Endothelial cell of umbilical vein (primary cell): ENCODE data around the gene PTTG1IP. TPM values are rescaled to one million over a fixed set of nuclear protein-coding genes. Genes with fewer than 3 reads are reported as not detected.

Experiments
- BruUV-seq: library from RNA; stranded (reverse); fragments of 400-500 nt; replicated peaks from 2 replicates; lab custom pipeline; 2021; lab: Mats Ljungman, UMichigan
- CTCF ChIA-PET: fragments of 300-600, 350-600 bp; sonication (Branson Sonifier 250); formaldehyde crosslinking; loops from one replicate; lab custom pipeline; 2021; ENCODE audit warnings: antibody characterized with exemption, inconsistent platforms; lab: Charles Lee
- POLR2A ChIA-PET: fragments of 300-600, 350-600 bp; sonication (Branson Sonifier 250); formaldehyde crosslinking; loops from one replicate; lab custom pipeline; 2021; ENCODE audit warnings: antibody characterized with exemption, inconsistent platforms; lab: Charles Lee
- DNase-seq: peaks from one replicate; pipeline ENCODE4 v3.0.0-alpha.2; 2011; ENCODE audit warnings: low read depth, low spot score
- FAIRE-seq: peaks from 2 replicates; lab custom pipeline; 2011; peaks lifted over from hg19 to GRCh38; lab: Jason Lieb, UNC
- H2AFZ ChIP-seq: 2 replicates; pipeline ENCODE4 v1.6.0; 2012; ENCODE audit warnings: low read depth, low read length, control low read depth, inconsistent platforms
- H3K27ac ChIP-seq: 2 replicates; pipeline ENCODE4 v1.5.1; 2011; ENCODE audit warnings: low read depth, mild to moderate bottlenecking, control low read depth, low read length, moderate library complexity; ENCODE audit not compliant: insufficient read depth
- H3K27me3 ChIP-seq, 2 experiments: 2 replicates each; pipeline versions ENCODE4 v1.6.0 to v1.6.1; 2011; ENCODE audit warnings: low read length in 2 of 2, mixed read lengths in 1 of 2; ENCODE audit not compliant: control insufficient read depth in 2 of 2, insufficient read depth in 2 of 2
- H3K36me3 ChIP-seq, 2 experiments: 2 replicates in 1 of 2; 3 replicates in 1 of 2; pipeline ENCODE4 v1.5.1; 2011; ENCODE audit warnings: low read length in 2 of 2, mild to moderate bottlenecking in 1 of 2, moderate library complexity in 1 of 2; ENCODE audit not compliant: control insufficient read depth in 2 of 2, insufficient read depth in 2 of 2; ENCODE audit errors: extremely low read depth in 1 of 2
- H3K4me1 ChIP-seq: 3 replicates; pipeline ENCODE4 v1.5.1; 2011; ENCODE audit warnings: mild to moderate bottlenecking, low read length; ENCODE audit not compliant: control insufficient read depth, insufficient read depth; ENCODE audit errors: extremely low read depth
- H3K4me2 ChIP-seq: 2 replicates; pipeline ENCODE4 v1.6.1; 2011; ENCODE audit warnings: low read length, control low read depth, mixed read lengths; ENCODE audit not compliant: insufficient read depth
- H3K4me3 ChIP-seq, 3 experiments: fragments of 200-600 bp in 1 of 3; sonication (generic), shearing (Covaris generic) in 1 of 3; replicated peaks in 1 of 3; 2 replicates each; pipeline ENCODE4 v1.5.1; 2011 to 2016; ENCODE audit warnings: control low read depth in 3 of 3, low read length in 3 of 3, mild to moderate bottlenecking in 2 of 3, inconsistent platforms in 1 of 3, low read depth in 1 of 3, moderate library complexity in 1 of 3; ENCODE audit not compliant: insufficient read depth in 1 of 3
- H3K79me2 ChIP-seq: 2 replicates; pipeline ENCODE4 v1.6.0; 2012; ENCODE audit warnings: low read length, inconsistent platforms; ENCODE audit not compliant: control insufficient read depth, insufficient read depth
- H3K9ac ChIP-seq: replicated peaks from 2 replicates; pipeline ENCODE3; 2011; ENCODE audit warnings: low read length, control low read depth; ENCODE audit not compliant: insufficient read depth; ENCODE audit errors: extremely low read depth
- H3K9me1 ChIP-seq: replicated peaks from 3 replicates; pipeline ENCODE4 v1.6.0; 2011; ENCODE audit warnings: mild to moderate bottlenecking, low read length; ENCODE audit not compliant: control insufficient read depth, insufficient read depth; ENCODE audit errors: extremely low read depth
- H3K9me3 ChIP-seq: replicated peaks from 2 replicates; pipeline ENCODE4 v1.5.1; 2012; ENCODE audit warnings: low read length, inconsistent platforms; ENCODE audit not compliant: control insufficient read depth, insufficient read depth
- H4K20me1 ChIP-seq: replicated peaks from 2 replicates; pipeline ENCODE3; 2011; ENCODE audit warnings: mild to moderate bottlenecking, low read length; ENCODE audit not compliant: control insufficient read depth, insufficient read depth; ENCODE audit errors: extremely low read depth
- EZH2 ChIP-seq: IDR thresholded peaks from 2 replicates; pipeline ENCODE4 v1.6.1; 2012; ENCODE audit warnings: borderline replicate concordance, low read depth, mild to moderate bottlenecking, moderate library complexity, low read length, inconsistent platforms; ENCODE audit not compliant: severe bottlenecking
- FOS ChIP-seq: IDR thresholded peaks from 2 replicates; pipeline ENCODE4 v1.6.1; 2011; ENCODE audit warnings: mild to moderate bottlenecking, low read length, moderate library complexity, borderline replicate concordance; ENCODE audit not compliant: insufficient read depth
- GATA2 ChIP-seq: IDR thresholded peaks from 2 replicates; pipeline ENCODE4 v1.7.0; 2011; ENCODE audit warnings: low read depth, mild to moderate bottlenecking, moderate library complexity, mixed read lengths, low read length; ENCODE audit not compliant: insufficient read length, insufficient read depth
- JUN ChIP-seq: IDR thresholded peaks from 2 replicates; pipeline ENCODE4 v1.6.1; 2011; ENCODE audit warnings: borderline replicate concordance, low read depth; ENCODE audit not compliant: insufficient read length, insufficient read depth
- MYC ChIP-seq: IDR thresholded peaks from one replicate; pipeline ENCODE4 v1.6.1; 2011; ENCODE audit warnings: mild to moderate bottlenecking, low read depth, low read length
- POLR2A ChIP-seq: IDR thresholded peaks from 2 replicates; pipeline ENCODE4 v1.6.1; 2012; ENCODE audit warnings: low read depth, mild to moderate bottlenecking, control low read depth, low read length
- POLR2AphosphoS5 ChIP-seq: IDR thresholded peaks from 2 replicates; pipeline ENCODE4 v1.6.1; 2012; ENCODE audit warnings: low read depth, mild to moderate bottlenecking, control low read depth, low read length, moderate library complexity; ENCODE audit not compliant: insufficient read depth
- dilution Hi-C: fragments of 300-500 bp; cut with MboI; formaldehyde crosslinking; loops from one replicate; pipeline ENCODE4 v1.15.0; 2019; ENCODE audit warnings: low sequenced_read_pairs; ENCODE audit not compliant: extremely low pct_ligation_motif_present
- intact Hi-C: fragments of 100-400 bp; cut with micrococcal nuclease; formaldehyde crosslinking; loops from one replicate; pipeline ENCODE4 v1.10.0; 2022
- polyA plus RNA-seq, 4 experiments: library from polyadenylated mRNA; depleted of rRNA in 3 of 4; stranded (reverse) in 3 of 4; unstranded in 1 of 4; fragments of >200 nt; gene quantifications; 2 replicates each; pipeline versions ENCODE4 v1.2.1 to v1.2.3, GENCODE V29; 2011 to 2012; ENCODE audit warnings: missing spikeins in 1 of 4
- total RNA-seq: library from RNA; stranded (reverse); gene quantifications from 2 replicates; pipeline ENCODE4 v1.2.3, GENCODE V29; 2021
- TF ChIP-seq, protein P1 (sequence below), 2 donors: IDR thresholded peaks; 1 replicate in 1 of 2; 2 replicates in 1 of 2; pipeline ENCODE4 v1.5.1; 2011; ENCODE audit warnings: low read length in 2 of 2, mild to moderate bottlenecking in 2 of 2, moderate library complexity in 2 of 2, control low read depth in 1 of 2, inconsistent platforms in 1 of 2, low read depth in 1 of 2; ENCODE audit not compliant: insufficient read depth in 1 of 2; ENCODE audit errors: extremely low read depth in 1 of 2
- TF ChIP-seq, protein P2 (sequence below): IDR thresholded peaks from 2 replicates; pipeline ENCODE4 v1.6.1; 2011; ENCODE audit not compliant: insufficient read depth, insufficient read length

Gene PTTG1IP
- total and polyA plus RNA-seq, 2 donors (not counting 3 experiments of a cell fraction or from before 2014, with no cell fraction given), result 342 to 415 TPM

DNA sequence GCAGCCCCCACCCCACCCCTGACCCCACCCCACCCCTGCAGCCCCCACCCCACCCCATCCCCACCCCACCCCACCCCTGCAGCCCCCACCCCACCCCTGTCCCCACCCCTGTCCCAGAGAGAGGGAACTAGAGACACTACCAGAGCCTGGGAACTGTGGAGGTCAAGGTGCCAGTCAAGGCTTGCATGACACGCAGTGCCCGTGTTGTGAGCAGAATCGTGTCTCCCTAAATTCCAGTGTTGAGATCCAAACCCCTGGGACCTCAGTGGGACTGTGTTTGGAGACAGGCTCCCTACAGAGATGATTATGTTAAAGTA lies 37.2 kb downstream of the PTTG1IP start:
- Histone ChIP-seq H3K27me3 (peaks cover 0 to 3% of the 10 kb centered on the region in 2 experiments), H4K20me1 (no peaks in the 10 kb centered on the region), H3K27ac (no peak overlapping the region), H3K36me3 (no peaks in the 10 kb centered on the region), H3K9me3 (no peaks in the 10 kb centered on the region), H3K4me3 (no peak overlapping the region), H3K9ac (no peak overlapping the region), H3K4me1 (no peaks in the 10 kb centered on the region), H3K4me2 (no peak overlapping the region), H3K79me2 (no peaks in the 10 kb centered on the region), H2AFZ (no peak overlapping the region), H3K9me1 (no peaks in the 10 kb centered on the region)
- TF ChIP-seq POLR2AphosphoS5 (no peak), FOS (no peak), MYC (no peak), POLR2A (no peak), GATA2 (no peak), EZH2 (no peak), JUN (no peak)
- TF ChIP-seq, protein P1, sequence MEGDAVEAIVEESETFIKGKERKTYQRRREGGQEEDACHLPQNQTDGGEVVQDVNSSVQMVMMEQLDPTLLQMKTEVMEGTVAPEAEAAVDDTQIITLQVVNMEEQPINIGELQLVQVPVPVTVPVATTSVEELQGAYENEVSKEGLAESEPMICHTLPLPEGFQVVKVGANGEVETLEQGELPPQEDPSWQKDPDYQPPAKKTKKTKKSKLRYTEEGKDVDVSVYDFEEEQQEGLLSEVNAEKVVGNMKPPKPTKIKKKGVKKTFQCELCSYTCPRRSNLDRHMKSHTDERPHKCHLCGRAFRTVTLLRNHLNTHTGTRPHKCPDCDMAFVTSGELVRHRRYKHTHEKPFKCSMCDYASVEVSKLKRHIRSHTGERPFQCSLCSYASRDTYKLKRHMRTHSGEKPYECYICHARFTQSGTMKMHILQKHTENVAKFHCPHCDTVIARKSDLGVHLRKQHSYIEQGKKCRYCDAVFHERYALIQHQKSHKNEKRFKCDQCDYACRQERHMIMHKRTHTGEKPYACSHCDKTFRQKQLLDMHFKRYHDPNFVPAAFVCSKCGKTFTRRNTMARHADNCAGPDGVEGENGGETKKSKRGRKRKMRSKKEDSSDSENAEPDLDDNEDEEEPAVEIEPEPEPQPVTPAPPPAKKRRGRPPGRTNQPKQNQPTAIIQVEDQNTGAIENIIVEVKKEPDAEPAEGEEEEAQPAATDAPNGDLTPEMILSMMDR (IDR thresholded peaks at IDR 0.05; ENCODE audit: extremely low read depth in 1 of 2, insufficient read depth in 1 of 2, low read depth in 1 of 2, low read length in 2 of 2), result no peak
- TF ChIP-seq, protein P2, sequence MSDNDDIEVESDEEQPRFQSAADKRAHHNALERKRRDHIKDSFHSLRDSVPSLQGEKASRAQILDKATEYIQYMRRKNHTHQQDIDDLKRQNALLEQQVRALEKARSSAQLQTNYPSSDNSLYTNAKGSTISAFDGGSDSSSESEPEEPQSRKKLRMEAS, result no peak
- POLR2A ChIA-PET, result no interaction called here
- dilution Hi-C loops (no loop called here), intact Hi-C loops (no loop called here)
- no TSS peak for BruUV-seq
- CTCF ChIA-PET, result no interaction called here
- FAIRE-seq (no peak), DNase-seq (no peak)
